ENCODE measurements around the gene L3MBTL2.

The L3MBTL2 gene

GRCh38 chr22:41267958-41268357 lies 62.8 kb downstream of the L3MBTL2 start:
- no peak for DNase-seq (ENCODE audit: low spot score)
- no peak for FAIRE-seq

- no peak for DNase-seq (ENCODE audit: low spot score)
- no peak for FAIRE-seq
Measured at GRCh38 chr22:41271787-41272186, 66.7 kb downstream of the L3MBTL2 start.

- no peak for DNase-seq (ENCODE audit: low spot score)
- no peak for FAIRE-seq
Measured at GRCh38 chr22:41273128-41273527, 68.0 kb downstream of the L3MBTL2 start.

GRCh38 chr22:41274856-41275255 lies 69.7 kb downstream of the L3MBTL2 start:
- no peak for FAIRE-seq
- no peak for DNase-seq (ENCODE audit: low spot score)

- no peak for DNase-seq (ENCODE audit: low spot score)
- no peak for FAIRE-seq
Measured at GRCh38 chr22:41280065-41280464, 75.0 kb downstream of the L3MBTL2 start.

- no peak for FAIRE-seq
- DNase-seq (ENCODE audit: low spot score), result no peak
Measured at GRCh38 chr22:41280854-41281253, 75.7 kb downstream of the L3MBTL2 start.
